CD14-positive monocyte (primary cell): ENCODE results near the gene SUSD6. TPM values are rescaled to one million over a fixed set of nuclear protein-coding genes. Genes with fewer than 3 reads are reported as not detected.
A peak's percentile ranks its signal among the peaks of the same experiment; 100 is the strongest.

Source experiments
- DNase-seq, 3 donors: peaks; one replicate each; pipeline ENCODE4 v3.0.0-alpha.2; 2011 to 2022
- H2AFZ ChIP-seq: 2 replicates; pipeline ENCODE4 v1.6.0; 2012; ENCODE audit warnings: mild to moderate bottlenecking, low read depth, low read length, inconsistent platforms; ENCODE audit not compliant: insufficient read depth, poor library complexity, severe bottlenecking
- H3K27ac ChIP-seq, 2 donors: 1 replicate in 1 of 2; 2 replicates in 1 of 2; pipeline ENCODE4 v1.5.1; 2012 to 2013; ENCODE audit warnings: low read length in 2 of 2, control low read depth in 1 of 2, inconsistent platforms in 1 of 2, low read depth in 1 of 2, mild to moderate bottlenecking in 1 of 2
- H3K27me3 ChIP-seq, 2 donors: one replicate each; pipeline versions ENCODE4 v1.6.0 to v1.6.1; 2011 to 2013; ENCODE audit warnings: low read length in 2 of 2; ENCODE audit not compliant: control insufficient read depth in 2 of 2, insufficient read depth in 2 of 2
- H3K36me3 ChIP-seq, 2 donors: replicated peaks in 1 of 2; 1 replicate in 1 of 2; 2 replicates in 1 of 2; pipeline versions ENCODE4 v1.5.1 to v1.6.1; 2012 to 2013; ENCODE audit warnings: low read length in 2 of 2, control low read depth in 1 of 2, inconsistent platforms in 1 of 2, mild to moderate bottlenecking in 1 of 2; ENCODE audit not compliant: insufficient read depth in 2 of 2, control insufficient read depth in 1 of 2
- H3K4me1 ChIP-seq, 2 donors: 1 replicate in 1 of 2; 2 replicates in 1 of 2; pipeline versions ENCODE4 v1.5.1 to v1.6.1; 2012 to 2013; ENCODE audit warnings: low read length in 2 of 2, control low read depth in 1 of 2, inconsistent platforms in 1 of 2, mild to moderate bottlenecking in 1 of 2, moderate library complexity in 1 of 2; ENCODE audit not compliant: insufficient read depth in 2 of 2, control insufficient read depth in 1 of 2
- H3K4me2 ChIP-seq: replicated peaks from 2 replicates; pipeline ENCODE3; 2012; ENCODE audit warnings: low read length, moderate library complexity, mild to moderate bottlenecking; ENCODE audit not compliant: poor library complexity, severe bottlenecking; ENCODE audit errors: extremely low read depth
- H3K4me3 ChIP-seq, 3 experiments: fragments of 200-600 bp in 1 of 3; sonication (generic) in 1 of 3; replicated peaks in 1 of 3; 1 replicate in 2 of 3; 2 replicates in 1 of 3; pipeline ENCODE4 v1.5.1; 2011 to 2013; ENCODE audit warnings: low read length in 3 of 3, mild to moderate bottlenecking in 3 of 3, control low read depth in 2 of 3, low read depth in 2 of 3, inconsistent platforms in 1 of 3, moderate library complexity in 1 of 3
- H3K79me2 ChIP-seq: 2 replicates; pipeline ENCODE4 v1.6.0; 2012; ENCODE audit warnings: mild to moderate bottlenecking, control low read depth, inconsistent platforms, low read length, moderate library complexity; ENCODE audit not compliant: insufficient read depth
- H3K9ac ChIP-seq: 2 replicates; pipeline ENCODE4 v1.6.0; 2017; ENCODE audit warnings: low read length, mild to moderate bottlenecking; ENCODE audit not compliant: insufficient read depth, poor library complexity, severe bottlenecking
- H3K9me3 ChIP-seq, 2 donors: replicated peaks in 1 of 2; 1 replicate in 1 of 2; 2 replicates in 1 of 2; pipeline versions ENCODE4 v1.5.1 to v1.6.1; 2012 to 2013; ENCODE audit warnings: low read length in 2 of 2, control low read depth in 1 of 2; ENCODE audit not compliant: control insufficient read depth in 1 of 2, insufficient read depth in 1 of 2
- H4K20me1 ChIP-seq: 2 replicates; pipeline ENCODE4 v1.6.0; 2012; ENCODE audit warnings: mild to moderate bottlenecking, low read length, control low read depth, moderate library complexity; ENCODE audit not compliant: insufficient read depth
- H3K27ac Mint-ChIP-seq, 7 donors: one replicate each; pipeline ENCODE4 v1.8.0; 2020; ENCODE audit warnings: mild to moderate bottlenecking in 7 of 7, mixed read lengths in 7 of 7, moderate library complexity in 6 of 7, inconsistent platforms in 2 of 7
- H3K27me3 Mint-ChIP-seq, 3 donors: one replicate each; pipeline ENCODE4 v1.8.0; 2021 to 2022; ENCODE audit warnings: low read depth in 3 of 3, mild to moderate bottlenecking in 3 of 3, mixed read lengths in 3 of 3, moderate library complexity in 3 of 3, inconsistent platforms in 1 of 3
- H3K36me3 Mint-ChIP-seq, 2 donors: one replicate each; pipeline ENCODE4 v1.8.0; 2020; ENCODE audit warnings: mixed read lengths in 2 of 2, inconsistent platforms in 1 of 2, mild to moderate bottlenecking in 1 of 2
- H3K4me1 Mint-ChIP-seq: one replicate; pipeline ENCODE4 v1.8.0; 2020; ENCODE audit warnings: mild to moderate bottlenecking, mixed read lengths
- H3K4me3 Mint-ChIP-seq, 2 donors: one replicate each; pipeline ENCODE4 v1.8.0; 2020; ENCODE audit warnings: mild to moderate bottlenecking in 2 of 2, mixed read lengths in 2 of 2, moderate library complexity in 1 of 2
- H3K9me3 Mint-ChIP-seq, 7 donors: one replicate each; pipeline ENCODE4 v1.8.0; 2020 to 2022; ENCODE audit warnings: mixed read lengths in 7 of 7, mild to moderate bottlenecking in 6 of 7, moderate library complexity in 6 of 7, inconsistent platforms in 2 of 7
- CTCF ChIP-seq: fragments of 200-600 bp; IDR thresholded peaks from one replicate; pipeline ENCODE4 v1.8.0; 2022; ENCODE audit warnings: antibody characterized with exemption, mild to moderate bottlenecking
- WGBS: methylation state at CpG from one replicate; pipeline ENCODE4 v1.1.5; 2013; ENCODE audit warnings: missing lambda C conversion rate; ENCODE audit not compliant: insufficient coverage; 5-methylcytosine and 5-hydroxymethylcytosine counted together
- intact Hi-C, 2 donors: fragments of 100-400 bp; cut with micrococcal nuclease; formaldehyde crosslinking; loops; one replicate each; pipeline versions ENCODE4 v1.15.0 to v1.15.1; 2023
- polyA plus RNA-seq, 3 donors: library from polyadenylated mRNA; depleted of rRNA in 1 of 3; unstranded in 2 of 3; stranded (reverse) in 1 of 3; fragments of 300-500 nt in 2 of 3; fragments of >200 nt in 1 of 3; fragmentation: Illumina TruSeq in 2 of 3; gene quantifications; 1 replicate in 2 of 3; 2 replicates in 1 of 3; pipeline ENCODE4 v1.2.3, GENCODE V29; 2012 to 2021

The SUSD6 gene
- polyA plus RNA-seq, 3 donors = 17.3 to 81.8 (median 30.1) TPM

- no peaks in the 10 kb centered on the region for H3K9me3 ChIP-seq
- H3K27me3 Mint-ChIP-seq = no peaks in the 10 kb centered on the region
- no peaks in the 10 kb centered on the region for H3K27me3 ChIP-seq
- H3K36me3 Mint-ChIP-seq = peaks cover 57 to 72% of the 10 kb centered on the region in 2 donors
- DNase-seq = no peak
- H3K79me2 ChIP-seq = peaks cover 88% of the 10 kb centered on the region
- no peak for TF ChIP-seq CTCF
- no peak overlapping the region for H2AFZ ChIP-seq
- H3K27ac Mint-ChIP-seq = peak overlapping the region in 6 of 7 donors; percentile 5 to 81 (median 52)
- H3K9me3 Mint-ChIP-seq = no peaks in the 10 kb centered on the region
- peaks cover 37 to 58% of the 10 kb centered on the region in 2 donors for H3K36me3 ChIP-seq
- intact Hi-C loops = loop anchor here in 1 of 2 donors (10.0 kb wide), 1 partner anchor 51 kb away; no protein-coding TSS in a partner anchor
- H3K4me3 Mint-ChIP-seq = no peak overlapping the region
- H3K9ac ChIP-seq = no peak overlapping the region
- peaks cover 84% of the 10 kb centered on the region for H4K20me1 ChIP-seq
- H3K27ac ChIP-seq = peak overlapping the region in 1 of 2 donors; percentile 0
- no peak overlapping the region for H3K4me2 ChIP-seq
- H3K4me3 ChIP-seq = no peak overlapping the region
- peaks cover 81 to 88% of the 10 kb centered on the region in 2 donors for H3K4me1 ChIP-seq
- peaks cover 83% of the 10 kb centered on the region for H3K4me1 Mint-ChIP-seq
- 17% methylated on average over 2 of the region's 2 CpGs for WGBS
These were observed 94.3 kb downstream of the SUSD6 start for GRCh38 chr14:69705706-69706105.

- peaks cover 83% of the 10 kb centered on the region for H3K4me1 Mint-ChIP-seq
- no peak overlapping the region for H3K4me3 ChIP-seq
- H4K20me1 ChIP-seq = peaks cover 82% of the 10 kb centered on the region
- H3K9me3 Mint-ChIP-seq = no peaks in the 10 kb centered on the region
- H3K27ac Mint-ChIP-seq = peak overlapping the region in 5 of 7 donors; percentile 9 to 80 (median 75)
- no peaks in the 10 kb centered on the region for H3K27me3 ChIP-seq
- no peak overlapping the region for H2AFZ ChIP-seq
- no peaks in the 10 kb centered on the region for H3K27me3 Mint-ChIP-seq
- no peak overlapping the region for H3K4me2 ChIP-seq
- no peak overlapping the region for H3K4me3 Mint-ChIP-seq
- no CpG with 5 or more reads among the region's 1 CpG for WGBS
- DNase-seq = peak in 1 of 3 donors; percentile 41
- H3K9ac ChIP-seq = no peak overlapping the region
- intact Hi-C loops = loop anchor here in 1 of 2 donors (10.0 kb wide), 1 partner anchor 53 kb away; no protein-coding TSS in a partner anchor
- peak overlapping the region in 1 of 2 donors; percentile 84 for H3K27ac ChIP-seq
- H3K79me2 ChIP-seq = peaks cover 74% of the 10 kb centered on the region
- TF ChIP-seq CTCF = no peak
- H3K4me1 ChIP-seq = peaks cover 81 to 88% of the 10 kb centered on the region in 2 donors
- peaks cover 48 to 74% of the 10 kb centered on the region in 2 donors for H3K36me3 ChIP-seq
- H3K36me3 Mint-ChIP-seq = peaks cover 75 to 91% of the 10 kb centered on the region in 2 donors
- H3K9me3 ChIP-seq = no peaks in the 10 kb centered on the region
These were observed 96.7 kb downstream of the SUSD6 start for GRCh38 chr14:69708049-69708448.
